A673 (cell line): Measurements from ENCODE around the gene ZMYND19. TPM values are rescaled to one million over a fixed set of nuclear protein-coding genes. Genes with fewer than 3 reads are reported as not detected.
A peak's percentile ranks its signal among the peaks of the same experiment; 100 is the strongest.

Experiments used
- Bru-seq: library from RNA; stranded (reverse); fragments of 400-500 nt; gene quantifications from one replicate; lab custom pipeline; 2021; lab: Mats Ljungman, UMichigan
- BruChase-seq, 2 experiments: library from RNA; stranded (reverse); fragments of 400-500 nt; gene quantifications; one replicate each; lab custom pipeline; 2021; lab: Mats Ljungman, UMichigan
- BruUV-seq: library from RNA; stranded (reverse); fragments of 400-500 nt; replicated peaks from 2 replicates; lab custom pipeline; 2021; lab: Mats Ljungman, UMichigan
- CTCF ChIA-PET: fragments of 300-600 bp; sonication (Branson Sonifier 250); formaldehyde crosslinking; loops from one replicate; lab custom pipeline; 2022; ENCODE audit warnings: antibody characterized with exemption; lab: Charles Lee
- POLR2A ChIA-PET: fragments of 300-600 bp; sonication (Branson Sonifier 250); formaldehyde crosslinking; loops from one replicate; lab custom pipeline; 2022; ENCODE audit warnings: antibody characterized with exemption; ENCODE audit not compliant: low non-redundant PET; lab: Charles Lee
- DNase-seq: peaks from one replicate; pipeline ENCODE4 v3.0.0-alpha.2; 2015; ENCODE audit warnings: low spot score
- H3K27ac ChIP-seq: fragments of 200-600 bp; sonication (generic); 2 replicates; pipeline ENCODE4 v1.5.1; 2016; ENCODE audit warnings: mixed run types, low read depth, mild to moderate bottlenecking, mixed read lengths, antibody characterized with exemption, low read length; ENCODE audit not compliant: poor library complexity, severe bottlenecking
- H3K27me3 ChIP-seq: fragments of 200-600 bp; sonication (generic); replicated peaks from 2 replicates; pipeline ENCODE4 v1.6.1; 2017; ENCODE audit warnings: mixed run types, low read depth, mild to moderate bottlenecking, mixed read lengths, antibody characterized with exemption, low read length; ENCODE audit not compliant: insufficient read depth, poor library complexity
- H3K36me3 ChIP-seq: fragments of 200-600 bp; sonication (generic); 2 replicates; pipeline ENCODE4 v1.6.1; 2016; ENCODE audit warnings: mixed run types, mild to moderate bottlenecking, mixed read lengths, antibody characterized with exemption, low read length; ENCODE audit not compliant: insufficient read depth, poor library complexity, severe bottlenecking
- H3K4me1 ChIP-seq: fragments of 200-600 bp; sonication (generic); 2 replicates; pipeline ENCODE4 v1.6.1; 2017; ENCODE audit warnings: mixed run types, mild to moderate bottlenecking, mixed read lengths, antibody characterized with exemption, low read length; ENCODE audit not compliant: insufficient read depth, poor library complexity, severe bottlenecking
- H3K4me3 ChIP-seq: fragments of 200-600 bp; sonication (generic); 2 replicates; pipeline ENCODE4 v1.5.1; 2016; ENCODE audit warnings: low read depth, mixed run types, mild to moderate bottlenecking, mixed read lengths, low read length; ENCODE audit not compliant: poor library complexity, severe bottlenecking
- H3K9me3 ChIP-seq: fragments of 200-600 bp; sonication (generic); 2 replicates; pipeline ENCODE4 v1.6.1; 2016; ENCODE audit warnings: mixed run types, low read depth, mild to moderate bottlenecking, mixed read lengths, antibody characterized with exemption, low read length; ENCODE audit not compliant: poor library complexity, severe bottlenecking
- CTCF ChIP-seq: fragments of 300-800, 200-600 bp; sonication (generic); conservative IDR thresholded peaks from 2 replicates; pipeline ENCODE4 v1.5.1; 2017; ENCODE audit warnings: low read depth, mild to moderate bottlenecking, antibody characterized with exemption, low read length, moderate library complexity, mixed read lengths
- EZH2 ChIP-seq: fragments of 200-600 bp; sonication (generic); IDR thresholded peaks from 2 replicates; pipeline ENCODE4 v1.6.1; 2017; ENCODE audit warnings: borderline replicate concordance, low read depth, mild to moderate bottlenecking, mixed read lengths, antibody characterized with exemption, low read length; ENCODE audit not compliant: poor library complexity, severe bottlenecking
- intact Hi-C: fragments of 100-400 bp; cut with micrococcal nuclease; formaldehyde crosslinking; loops from one replicate; pipeline ENCODE4 v1.10.0; 2022; ENCODE audit not compliant: unreplicated experiment
- long read RNA-seq: library from polyadenylated mRNA; stranded (forward); transcript quantifications from one replicate; pipeline ENCODE4 v2.0.0, GENCODE V29; 2022
- total RNA-seq: library from RNA; stranded (reverse); gene quantifications from 2 replicates; pipeline ENCODE4 v1.2.3, GENCODE V29; 2021

Gene ZMYND19
- total RNA-seq (68.0 and 75.3 TPM in 2 replicates), Bru-seq, nascent RNA (percentile 77 among the genes with signal in this experiment), BruChase-seq, experiment 1, labeled RNA remaining after a 2-hour chase (percentile 78 among the genes with signal in this experiment), BruChase-seq, experiment 2, labeled RNA remaining after a 6-hour chase (percentile 78 among the genes with signal in this experiment)
- long read RNA-seq, transcript ZMYND19-201 (6 exons, 1,375 nt), result major isoform, 55 of 68 reads
- long read RNA-seq, partial matches to known transcripts, result 2 of 68 reads
- long read RNA-seq, other reads (novel, unspliced or antisense), result 11 of 68 reads

DNA sequence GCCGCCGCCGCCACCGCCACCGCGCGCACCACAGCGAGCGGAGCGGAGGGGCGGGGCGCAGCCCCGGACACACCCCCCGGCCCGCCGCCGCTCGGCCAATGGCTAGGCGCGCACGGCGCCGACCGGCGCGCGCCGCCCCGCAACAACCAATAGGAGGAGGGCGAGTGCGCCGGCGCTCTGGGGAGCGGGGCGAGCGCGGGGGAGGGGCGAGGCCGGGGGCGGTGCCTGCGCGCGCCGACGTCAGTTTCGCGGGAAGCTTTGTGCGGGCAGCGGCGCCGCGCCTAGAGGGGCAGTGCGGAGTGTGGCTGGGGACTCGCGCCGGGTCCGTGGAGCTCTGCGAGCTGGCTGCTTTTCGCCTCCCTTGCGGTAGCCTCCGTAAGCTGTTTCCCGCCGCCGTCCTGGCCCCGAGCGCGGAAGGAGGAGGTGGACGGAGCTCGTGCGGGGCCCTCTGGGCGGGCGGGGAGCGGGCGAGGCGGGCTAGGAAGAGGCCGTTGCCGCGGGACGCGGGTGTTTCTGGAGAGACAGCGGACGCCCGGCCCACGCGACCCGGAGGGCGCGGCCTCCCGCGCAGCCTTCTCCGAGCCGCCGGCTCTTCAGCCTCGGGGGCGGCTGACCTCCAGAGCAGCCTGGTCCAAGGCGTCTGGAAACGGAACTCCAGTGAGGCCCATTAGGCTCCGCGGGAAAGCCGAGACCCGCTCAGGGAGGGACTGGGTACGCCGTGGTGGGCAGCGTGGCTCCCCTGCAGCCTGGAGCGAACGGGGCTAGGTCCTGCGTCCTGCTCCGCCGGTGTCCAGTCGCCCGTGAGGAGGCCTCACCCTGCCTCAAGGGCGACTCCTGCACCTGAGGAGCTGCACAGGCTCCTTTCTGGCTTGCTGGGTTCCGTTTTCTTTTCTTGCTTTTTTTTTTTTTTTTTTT lies at the start of gene ZMYND19:
Gene ZMYND19 (minus strand): TSS at position 44 of the 915 bp plus-strand sequence. CDS start 249 bp downstream, outside the sequence.
- no peaks in the 10 kb centered on the region for H3K9me3 ChIP-seq
- peaks cover 29% of the 10 kb centered on the region for H3K36me3 ChIP-seq
- no peaks in the 10 kb centered on the region for H3K27me3 ChIP-seq
- intact Hi-C loops, result no loop called here
- peak within 1 kb of the TSS; percentile 94 for H3K4me3 ChIP-seq
- no peak for TF ChIP-seq CTCF
- no peak for TF ChIP-seq EZH2
- no TSS peak for BruUV-seq
- ChIA-PET POLR2A (no interaction called here), CTCF (interaction anchor here (1.4 kb wide), 1 partner anchor 11 kb away, joined by 5 read pairs; no protein-coding TSS in a partner anchor)
- H3K4me1 ChIP-seq, result peaks cover 7% of the 10 kb centered on the region
- H3K27ac ChIP-seq, result peak within 1 kb of the TSS; percentile 96
- DNase-seq, result peak; percentile 93

GRCh38 chr9:137639303-137640051 lies 49.2 kb upstream of the ZMYND19 start:
- H3K27ac ChIP-seq, result no peak overlapping the region
- BruUV-seq, result no TSS peak
- H3K36me3 ChIP-seq, result no peaks in the 10 kb centered on the region
- no peak overlapping the region for H3K4me3 ChIP-seq
- intact Hi-C loops, result no loop called here
- DNase-seq, result no peak
- H3K9me3 ChIP-seq, result no peaks in the 10 kb centered on the region
- ChIA-PET CTCF (no interaction called here), POLR2A (no interaction called here)
- no peaks in the 10 kb centered on the region for H3K27me3 ChIP-seq
- no peak for TF ChIP-seq CTCF
- TF ChIP-seq EZH2, result no peak
- H3K4me1 ChIP-seq, result no peaks in the 10 kb centered on the region

DNA sequence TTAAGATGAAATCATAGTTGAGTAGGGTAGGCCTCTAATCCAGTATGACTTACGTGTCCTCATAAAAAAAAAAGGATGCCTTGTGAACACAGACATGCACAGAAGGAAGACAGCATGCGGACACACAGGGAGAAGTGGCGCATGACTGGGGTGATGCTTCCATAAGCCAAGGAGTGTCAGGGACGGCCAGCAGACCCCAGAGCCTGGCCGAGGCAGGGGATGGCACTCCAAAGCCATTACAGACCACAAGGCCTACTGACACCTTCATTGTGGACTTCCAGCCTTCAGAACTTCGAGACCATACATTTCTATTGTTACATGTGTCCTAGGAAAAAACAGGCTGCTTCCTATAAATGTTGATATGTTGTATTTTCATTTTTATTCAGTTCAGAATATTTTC lies 48.4 kb upstream of the ZMYND19 start:
- no TSS peak for BruUV-seq
- intact Hi-C loops, result no loop called here

More for the DNA sequence above, 48.4 kb upstream of the ZMYND19 start:
- no peaks in the 10 kb centered on the region for H3K4me1 ChIP-seq
- TF ChIP-seq CTCF, result no peak
- no peak for TF ChIP-seq EZH2
- no peaks in the 10 kb centered on the region for H3K9me3 ChIP-seq
- POLR2A ChIA-PET, result no interaction called here
- H3K27ac ChIP-seq, result no peak overlapping the region
- CTCF ChIA-PET, result no interaction called here
- DNase-seq, result no peak
- no peaks in the 10 kb centered on the region for H3K27me3 ChIP-seq
- no peaks in the 10 kb centered on the region for H3K36me3 ChIP-seq
- no peak overlapping the region for H3K4me3 ChIP-seq
